Fibroblast of villous mesenchyme (primary cell): ENCODE measurements around the gene MPV17. TPM values are rescaled to one million over a fixed set of nuclear protein-coding genes. Genes with fewer than 3 reads are reported as not detected.

Source experiments
- DNase-seq: peaks from one replicate; pipeline ENCODE4 v3.0.0-alpha.2; 2010; ENCODE audit warnings: low read depth
- H3K4me3 ChIP-seq: 2 replicates; pipeline ENCODE4 v1.5.1; 2011; ENCODE audit warnings: low read depth, mild to moderate bottlenecking, low read length
- CTCF ChIP-seq: IDR thresholded peaks from 2 replicates; pipeline ENCODE4 v1.5.1; 2012; ENCODE audit warnings: low read depth, mild to moderate bottlenecking, low read length; ENCODE audit not compliant: insufficient read depth
- total RNA-seq: library from RNA; depleted of rRNA; stranded (reverse); fragments of >200 nt; gene quantifications from 2 replicates; pipeline ENCODE4 v1.2.3, GENCODE V29; 2012

MPV17 gene, protein sequence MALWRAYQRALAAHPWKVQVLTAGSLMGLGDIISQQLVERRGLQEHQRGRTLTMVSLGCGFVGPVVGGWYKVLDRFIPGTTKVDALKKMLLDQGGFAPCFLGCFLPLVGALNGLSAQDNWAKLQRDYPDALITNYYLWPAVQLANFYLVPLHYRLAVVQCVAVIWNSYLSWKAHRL
- 57.0 and 73.8 TPM in 2 replicates for total RNA-seq

DNA sequence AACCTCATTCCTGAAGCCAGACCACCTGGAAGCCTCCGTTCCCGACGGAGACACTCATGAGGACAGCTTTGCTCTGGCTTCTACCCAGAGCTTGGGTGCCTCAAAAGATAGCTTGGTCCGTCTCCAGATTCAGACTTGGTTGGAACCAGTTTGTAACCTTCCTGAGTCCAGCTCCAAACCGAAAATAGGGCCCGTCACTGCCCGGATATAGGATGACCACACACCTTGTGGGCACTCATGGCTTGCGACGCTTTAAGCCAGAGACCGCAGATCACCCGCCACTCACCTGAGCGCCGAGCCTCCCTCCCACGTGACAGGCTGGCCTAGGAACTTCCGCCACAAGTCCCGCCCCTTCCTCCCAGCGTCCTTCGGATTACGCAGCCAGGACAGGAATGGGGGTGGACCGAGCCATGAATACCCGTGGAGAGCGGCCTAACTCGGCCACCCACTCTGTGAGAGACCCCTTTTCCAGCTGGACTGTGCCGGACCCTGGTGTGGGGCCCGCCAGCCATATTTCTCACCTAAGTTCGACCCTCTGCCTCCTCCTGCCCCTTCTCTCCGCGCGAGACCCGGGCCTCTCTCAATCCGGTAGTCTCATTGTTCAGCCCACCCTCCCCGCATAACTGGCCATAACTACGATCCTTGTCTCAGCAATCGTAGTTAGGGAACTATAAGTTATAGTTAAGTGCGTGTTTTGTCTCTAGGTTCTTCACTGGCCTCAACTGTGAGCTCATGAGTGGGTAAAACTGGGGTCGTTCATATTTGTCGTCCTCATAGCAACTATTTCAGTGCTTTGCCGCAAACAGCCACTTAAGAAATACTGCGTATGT, at the start of gene MPV17:
Gene MPV17 (minus strand): TSS at position 332 of the 830 bp plus-strand sequence. CDS start 580 bp downstream, outside the sequence.
- no peak for TF ChIP-seq CTCF

GRCh38 chr2:27370816-27371620, 48.1 kb upstream of the MPV17 start:
- DNase-seq = peak; percentile 79
- TF ChIP-seq CTCF = no peak
- peak overlapping the region; percentile 88 for H3K4me3 ChIP-seq

More for the DNA sequence above, at the start of gene MPV17:
- H3K4me3 ChIP-seq = peak within 1 kb of the TSS; percentile 87
- peak; percentile 93 for DNase-seq

DNA sequence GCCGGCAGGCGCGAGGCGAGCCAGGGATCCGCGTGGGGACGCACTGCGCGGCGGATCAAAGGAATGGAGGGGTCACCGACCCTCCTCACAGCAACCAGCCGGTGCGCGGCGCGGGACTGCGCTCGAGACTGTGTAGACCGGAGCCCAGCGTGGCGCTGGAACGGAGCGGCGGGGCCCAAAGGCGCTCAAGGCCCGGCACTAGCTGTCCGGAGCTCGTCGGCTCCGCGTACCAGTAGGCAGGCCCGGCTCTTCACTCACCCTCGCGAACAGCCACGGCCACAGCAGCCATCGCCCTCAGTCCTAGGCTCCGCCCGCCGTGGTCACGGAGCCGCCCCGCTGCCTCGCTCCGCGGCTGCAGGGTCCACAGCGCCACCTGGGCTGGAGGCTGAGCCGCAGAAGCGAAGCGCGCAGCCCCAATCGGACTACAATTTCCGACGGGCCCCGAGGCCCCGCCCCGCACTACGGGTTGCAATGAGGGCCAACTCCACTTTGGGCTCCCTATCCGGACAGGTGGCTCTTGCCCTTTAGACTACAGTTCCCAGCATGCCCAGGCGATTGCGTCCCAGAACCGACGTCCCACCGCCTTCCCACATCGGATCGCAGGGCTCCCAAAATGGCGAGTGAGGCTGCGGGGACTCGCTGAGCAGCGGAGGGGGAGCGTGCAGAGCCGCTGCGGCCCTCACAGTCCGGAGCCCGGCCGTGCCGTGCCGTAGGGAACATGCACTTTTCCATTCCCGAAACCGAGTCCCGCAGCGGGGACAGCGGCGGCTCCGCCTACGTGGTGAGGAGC, 47.3 kb upstream of the MPV17 start, which contains the start of the genes EIF2B4 and SNX17:
Gene EIF2B4 (minus strand): TSS at position 313 of the 790 bp plus-strand sequence. CDS start 24 bp downstream, at position 289.
Gene SNX17 (plus strand): TSS at position 591 of the 790 bp plus-strand sequence. CDS start 128 bp downstream, at position 719.
- DNase-seq = peak; percentile 99
- peak; percentile 72 for TF ChIP-seq CTCF
- H3K4me3 ChIP-seq = peak within 1 kb of the TSS; percentile 88

GRCh38 chr2:27369471-27370025, 46.7 kb upstream of the MPV17 start:
- peak overlapping the region; percentile 88 for H3K4me3 ChIP-seq
- peak; percentile 57 for DNase-seq
- no peak for TF ChIP-seq CTCF

DNA sequence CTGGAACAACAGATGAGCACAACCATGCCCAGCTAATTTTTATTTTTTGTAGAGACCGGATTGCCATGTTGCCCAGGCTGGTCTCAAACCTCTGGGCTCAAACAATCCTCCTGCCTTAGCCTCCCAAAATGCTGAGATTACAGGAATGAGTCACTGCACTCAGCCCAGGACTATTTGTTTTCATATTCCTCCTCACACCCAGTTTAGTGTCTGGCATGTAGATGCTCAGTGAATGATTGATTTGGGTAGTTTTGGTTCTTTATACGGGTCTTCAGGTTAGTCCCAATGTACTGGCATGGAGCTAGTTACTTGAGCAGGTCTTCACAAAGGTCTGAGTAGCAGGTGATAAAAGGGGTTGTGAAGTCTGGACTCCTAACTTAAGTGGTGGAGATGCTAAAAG, 41.0 kb upstream of the MPV17 start:
- H3K4me3 ChIP-seq = no peak overlapping the region
- no peak for TF ChIP-seq CTCF

More for the DNA sequence above, 41.0 kb upstream of the MPV17 start:
- no peak for DNase-seq
